Measurements from ENCODE around the gene MRPL12. TPM values are rescaled to one million over a fixed set of nuclear protein-coding genes. Genes with fewer than 3 reads are reported as not detected.

The MRPL12 gene
- total and polyA plus RNA-seq, 9 of the 15 experiments (the other 6 are each of a cell fraction or from before 2014, with no cell fraction given), result 0.94 to 338 (median 100) TPM

DNA sequence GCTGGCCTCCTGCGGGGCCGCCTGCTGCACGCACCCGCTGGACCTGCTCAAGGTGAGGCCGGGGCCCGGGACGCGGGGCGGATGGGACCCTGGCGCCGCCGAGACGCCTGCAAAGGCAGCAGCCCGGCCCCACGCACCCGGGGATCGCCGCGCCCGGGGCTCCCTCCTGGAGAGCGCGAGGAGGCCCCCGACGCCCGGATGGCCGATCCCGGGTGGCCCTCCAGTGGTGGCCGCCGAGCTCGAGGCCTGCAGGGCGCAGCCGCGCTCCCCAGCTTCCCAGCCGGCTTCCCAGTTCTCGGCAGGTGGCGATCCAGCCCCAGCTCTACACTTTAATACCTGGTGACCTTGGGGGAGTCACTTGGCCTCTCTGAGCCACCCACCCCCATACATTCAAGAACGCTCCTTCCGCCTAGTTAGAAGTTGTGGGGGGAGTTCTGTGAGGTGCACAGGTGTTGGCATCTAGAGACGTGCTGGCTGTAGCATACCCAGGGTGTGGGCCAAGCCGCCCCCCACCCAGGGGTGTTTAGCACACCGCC is 9.4 kb downstream of the MRPL12 start (continued):
- TF ChIP-seq RFX1 (IDR thresholded peaks at IDR 0.05) (no peak), ZNF384 (IDR thresholded peaks at IDR 0.05; ENCODE audit: low read depth, low read length) (no peak), POLR2AphosphoS5 (IDR thresholded peaks at IDR 0.05; ENCODE audit: control insufficient read depth, insufficient read depth, low read depth, low read length) (no peak), RBFOX2 (IDR thresholded peaks at IDR 0.05; ENCODE audit: low read depth, low read length) (peak; percentile 41; the same call in 1 of the 2 replicates), ZNF589 (CRISPR knock-in tag; IDR thresholded peaks at IDR 0.05; ENCODE audit: low read depth) (no peak), ESRRA (IDR thresholded peaks at IDR 0.05; ENCODE audit: borderline replicate concordance, low read depth) (peak; percentile 66), FOXJ2 (tag; IDR thresholded peaks at IDR 0.05) (no peak), NFE2 (IDR thresholded peaks at IDR 0.05; ENCODE audit: low read depth) (no peak), HNRNPH1 (optimal IDR thresholded peaks at IDR 0.05; ENCODE audit: low read depth, low read length) (peak; percentile 41), SIRT6 (IDR thresholded peaks at IDR 0.05; ENCODE audit: low read depth, low read length) (no peak), ETV5 (CRISPR knock-in tag; IDR thresholded peaks at IDR 0.05; ENCODE audit: low read depth) (no peak), SMAD2 (IDR thresholded peaks at IDR 0.05; ENCODE audit: low read depth, low read length) (no peak), ZNF197 (CRISPR knock-in tag; IDR thresholded peaks at IDR 0.05; ENCODE audit: low read depth) (no peak), ZBTB17 (CRISPR knock-in tag; IDR thresholded peaks at IDR 0.05) (no peak), KDM2B (CRISPR knock-in tag; IDR thresholded peaks at IDR 0.05) (no peak), MTA2 (IDR thresholded peaks at IDR 0.05; ENCODE audit: low read depth) (no peak), BCL6 (CRISPR knock-in tag; IDR thresholded peaks at IDR 0.05) (no peak), CCAR2 (IDR thresholded peaks at IDR 0.05; ENCODE audit: low read depth, low read length) (no peak), ZNF507 (tag; conservative IDR thresholded peaks at IDR 0.05) (no peak)
- TF ChIP-seq, protein P1, sequence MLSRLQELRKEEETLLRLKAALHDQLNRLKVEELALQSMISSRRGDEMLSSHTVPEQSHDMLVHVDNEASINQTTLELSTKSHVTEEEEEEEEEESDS (CRISPR knock-in tag; IDR thresholded peaks at IDR 0.05), result no peak
- TF ChIP-seq, protein P2, sequence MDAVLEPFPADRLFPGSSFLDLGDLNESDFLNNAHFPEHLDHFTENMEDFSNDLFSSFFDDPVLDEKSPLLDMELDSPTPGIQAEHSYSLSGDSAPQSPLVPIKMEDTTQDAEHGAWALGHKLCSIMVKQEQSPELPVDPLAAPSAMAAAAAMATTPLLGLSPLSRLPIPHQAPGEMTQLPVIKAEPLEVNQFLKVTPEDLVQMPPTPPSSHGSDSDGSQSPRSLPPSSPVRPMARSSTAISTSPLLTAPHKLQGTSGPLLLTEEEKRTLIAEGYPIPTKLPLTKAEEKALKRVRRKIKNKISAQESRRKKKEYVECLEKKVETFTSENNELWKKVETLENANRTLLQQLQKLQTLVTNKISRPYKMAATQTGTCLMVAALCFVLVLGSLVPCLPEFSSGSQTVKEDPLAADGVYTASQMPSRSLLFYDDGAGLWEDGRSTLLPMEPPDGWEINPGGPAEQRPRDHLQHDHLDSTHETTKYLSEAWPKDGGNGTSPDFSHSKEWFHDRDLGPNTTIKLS (IDR thresholded peaks at IDR 0.05; ENCODE audit: borderline replicate concordance, low read depth), result no peak
- TF ChIP-seq, protein P3, sequence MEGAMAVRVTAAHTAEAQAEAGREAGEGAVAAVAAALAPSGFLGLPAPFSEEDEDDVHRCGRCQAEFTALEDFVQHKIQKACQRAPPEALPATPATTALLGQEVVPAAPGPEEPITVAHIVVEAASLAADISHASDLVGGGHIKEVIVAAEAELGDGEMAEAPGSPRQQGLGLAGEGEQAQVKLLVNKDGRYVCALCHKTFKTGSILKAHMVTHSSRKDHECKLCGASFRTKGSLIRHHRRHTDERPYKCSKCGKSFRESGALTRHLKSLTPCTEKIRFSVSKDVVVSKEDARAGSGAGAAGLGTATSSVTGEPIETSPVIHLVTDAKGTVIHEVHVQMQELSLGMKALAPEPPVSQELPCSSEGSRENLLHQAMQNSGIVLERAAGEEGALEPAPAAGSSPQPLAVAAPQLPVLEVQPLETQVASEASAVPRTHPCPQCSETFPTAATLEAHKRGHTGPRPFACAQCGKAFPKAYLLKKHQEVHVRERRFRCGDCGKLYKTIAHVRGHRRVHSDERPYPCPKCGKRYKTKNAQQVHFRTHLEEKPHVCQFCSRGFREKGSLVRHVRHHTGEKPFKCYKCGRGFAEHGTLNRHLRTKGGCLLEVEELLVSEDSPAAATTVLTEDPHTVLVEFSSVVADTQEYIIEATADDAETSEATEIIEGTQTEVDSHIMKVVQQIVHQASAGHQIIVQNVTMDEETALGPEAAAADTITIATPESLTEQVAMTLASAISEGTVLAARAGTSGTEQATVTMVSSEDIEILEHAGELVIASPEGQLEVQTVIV (CRISPR knock-in tag; IDR thresholded peaks at IDR 0.05; ENCODE audit: borderline replicate concordance), result no peak
- TF ChIP-seq, protein P4, sequence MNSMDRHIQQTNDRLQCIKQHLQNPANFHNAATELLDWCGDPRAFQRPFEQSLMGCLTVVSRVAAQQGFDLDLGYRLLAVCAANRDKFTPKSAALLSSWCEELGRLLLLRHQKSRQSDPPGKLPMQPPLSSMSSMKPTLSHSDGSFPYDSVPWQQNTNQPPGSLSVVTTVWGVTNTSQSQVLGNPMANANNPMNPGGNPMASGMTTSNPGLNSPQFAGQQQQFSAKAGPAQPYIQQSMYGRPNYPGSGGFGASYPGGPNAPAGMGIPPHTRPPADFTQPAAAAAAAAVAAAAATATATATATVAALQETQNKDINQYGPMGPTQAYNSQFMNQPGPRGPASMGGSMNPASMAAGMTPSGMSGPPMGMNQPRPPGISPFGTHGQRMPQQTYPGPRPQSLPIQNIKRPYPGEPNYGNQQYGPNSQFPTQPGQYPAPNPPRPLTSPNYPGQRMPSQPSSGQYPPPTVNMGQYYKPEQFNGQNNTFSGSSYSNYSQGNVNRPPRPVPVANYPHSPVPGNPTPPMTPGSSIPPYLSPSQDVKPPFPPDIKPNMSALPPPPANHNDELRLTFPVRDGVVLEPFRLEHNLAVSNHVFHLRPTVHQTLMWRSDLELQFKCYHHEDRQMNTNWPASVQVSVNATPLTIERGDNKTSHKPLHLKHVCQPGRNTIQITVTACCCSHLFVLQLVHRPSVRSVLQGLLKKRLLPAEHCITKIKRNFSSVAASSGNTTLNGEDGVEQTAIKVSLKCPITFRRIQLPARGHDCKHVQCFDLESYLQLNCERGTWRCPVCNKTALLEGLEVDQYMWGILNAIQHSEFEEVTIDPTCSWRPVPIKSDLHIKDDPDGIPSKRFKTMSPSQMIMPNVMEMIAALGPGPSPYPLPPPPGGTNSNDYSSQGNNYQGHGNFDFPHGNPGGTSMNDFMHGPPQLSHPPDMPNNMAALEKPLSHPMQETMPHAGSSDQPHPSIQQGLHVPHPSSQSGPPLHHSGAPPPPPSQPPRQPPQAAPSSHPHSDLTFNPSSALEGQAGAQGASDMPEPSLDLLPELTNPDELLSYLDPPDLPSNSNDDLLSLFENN (IDR thresholded peaks at IDR 0.05; ENCODE audit: low read depth in 2 of 2, low read length in 2 of 2), result no peak
